ENCODE measurements around the gene TGIF1.
"Not testable (repeated sequence)": the region's sequence is repeated elsewhere in the genome, so short reads cannot be mapped to it uniquely, and the experiment has no call there.

Gene TGIF1

DNA sequence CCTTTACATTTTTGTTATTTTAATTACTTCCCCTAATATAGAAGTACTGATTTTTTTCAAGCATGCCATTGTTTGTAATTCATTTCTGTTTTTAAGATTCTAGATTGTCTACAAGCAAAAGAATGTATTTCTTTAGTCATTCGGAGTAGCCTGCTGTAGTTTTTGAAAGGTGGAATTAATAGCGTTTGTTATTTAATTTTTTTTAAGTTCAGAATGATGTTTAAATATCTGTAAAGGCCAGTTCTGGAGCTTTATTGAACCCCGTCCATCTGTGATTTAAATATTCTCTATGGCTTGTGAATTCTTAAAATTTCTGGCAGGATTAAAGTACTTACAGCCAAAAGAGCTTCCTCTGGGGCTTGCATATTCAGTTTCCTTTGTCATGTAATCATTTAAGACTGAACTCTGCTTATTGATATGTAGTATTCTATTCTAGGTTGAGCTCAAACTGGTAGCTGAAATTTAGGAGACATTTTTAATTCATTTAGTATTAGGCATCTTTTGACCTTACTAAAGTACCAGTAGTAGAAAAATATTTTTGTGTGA is 5.2 kb downstream of the TGIF1 start:
- in situ Hi-C loops (cut with MboI; ENCODE audit: low sequenced_read_pairs) = no loop called here

DNA sequence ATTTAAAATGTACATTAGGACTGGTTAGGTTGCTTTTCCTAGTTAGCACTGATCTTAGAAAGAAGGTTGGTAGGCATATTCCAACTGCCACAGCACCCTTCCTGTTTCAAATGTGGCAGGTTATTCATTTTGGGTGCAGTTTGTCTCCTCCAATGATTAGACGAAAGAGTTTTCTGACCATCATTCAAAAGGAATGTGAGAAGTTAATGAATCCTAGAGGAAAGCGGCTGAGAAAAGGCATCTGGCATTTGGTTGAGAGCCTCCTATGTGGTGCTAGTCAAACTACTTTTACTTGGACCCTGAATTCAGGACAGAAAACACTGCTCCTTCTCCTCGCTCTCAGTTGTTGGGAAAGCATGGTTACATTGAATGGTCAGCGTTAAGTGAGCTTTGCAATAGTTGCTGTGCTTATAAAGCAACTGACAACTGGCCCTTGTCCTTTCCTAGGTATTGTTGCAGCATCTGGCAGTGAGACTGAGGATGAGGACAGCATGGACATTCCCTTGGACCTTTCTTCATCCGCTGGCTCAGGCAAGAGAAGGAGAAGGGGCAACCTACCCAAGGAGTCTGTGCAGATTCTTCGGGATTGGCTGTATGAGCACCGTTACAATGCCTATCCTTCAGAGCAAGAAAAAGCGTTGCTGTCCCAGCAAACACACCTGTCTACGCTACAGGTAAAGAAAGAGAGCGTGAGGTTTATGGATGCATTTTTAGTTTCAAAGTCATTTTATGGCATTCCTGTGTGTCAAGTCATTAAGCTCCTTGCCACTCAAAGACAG is 6.1 kb downstream of the TGIF1 start:
- in situ Hi-C loops (cut with MboI; ENCODE audit: low sequenced_read_pairs) = no loop called here

DNA sequence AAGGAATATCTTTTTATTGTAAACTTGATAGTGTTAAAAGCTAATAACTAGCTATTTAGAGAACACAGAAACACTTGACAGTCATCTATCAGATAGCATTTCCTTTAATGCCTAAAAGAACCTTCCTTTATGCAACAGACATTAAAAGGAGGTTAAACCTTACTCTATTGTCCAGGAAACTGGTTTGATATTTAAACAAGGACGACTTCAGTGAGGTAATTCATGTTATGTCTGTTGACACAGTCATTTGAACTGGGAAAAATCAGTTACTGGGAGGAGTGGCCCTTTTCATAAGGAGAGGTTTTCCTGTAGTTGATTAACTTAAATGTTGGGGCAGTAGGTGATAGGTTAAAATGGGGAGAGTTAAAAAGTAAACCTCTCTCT is 6.7 kb downstream of the TGIF1 start:
- in situ Hi-C loops (cut with MboI; ENCODE audit: low sequenced_read_pairs) = no loop called here

DNA sequence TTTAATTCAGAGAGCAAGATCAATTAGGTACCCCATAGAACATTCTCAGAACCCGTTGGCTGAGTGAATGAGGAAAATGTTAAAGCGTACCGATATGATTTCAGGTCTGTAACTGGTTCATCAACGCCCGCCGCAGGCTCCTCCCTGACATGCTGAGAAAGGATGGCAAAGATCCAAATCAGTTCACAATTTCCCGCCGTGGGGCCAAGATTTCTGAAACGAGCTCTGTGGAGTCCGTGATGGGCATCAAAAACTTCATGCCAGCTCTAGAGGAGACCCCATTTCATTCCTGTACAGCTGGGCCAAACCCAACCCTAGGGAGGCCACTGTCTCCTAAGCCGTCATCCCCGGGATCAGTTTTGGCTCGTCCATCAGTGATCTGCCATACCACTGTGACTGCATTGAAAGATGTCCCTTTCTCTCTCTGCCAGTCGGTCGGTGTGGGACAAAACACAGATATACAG is 7.3 kb downstream of the TGIF1 start:
- in situ Hi-C loops (cut with MboI; ENCODE audit: low sequenced_read_pairs) = no loop called here

DNA sequence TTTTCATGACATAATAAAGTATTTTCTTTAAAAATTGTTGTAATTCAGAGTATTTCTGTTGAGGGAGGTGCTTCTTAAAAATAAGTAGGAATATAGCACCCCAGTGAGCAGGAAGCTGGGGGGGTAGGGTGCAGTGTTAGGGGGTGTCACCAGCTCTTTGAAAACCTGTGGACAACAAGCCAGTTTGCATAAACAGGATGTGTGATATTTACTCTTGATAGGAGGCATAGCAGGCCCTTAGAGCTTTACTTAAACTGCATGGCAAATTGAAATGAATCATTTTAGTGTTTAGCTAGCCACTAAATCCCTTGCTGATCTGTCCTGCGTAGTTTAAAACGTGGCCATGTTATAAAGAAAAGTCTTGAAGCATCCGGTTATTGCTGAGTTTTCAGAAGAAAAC is 8.4 kb downstream of the TGIF1 start:
- in situ Hi-C loops (cut with MboI; ENCODE audit: low sequenced_read_pairs) = no loop called here

DNA sequence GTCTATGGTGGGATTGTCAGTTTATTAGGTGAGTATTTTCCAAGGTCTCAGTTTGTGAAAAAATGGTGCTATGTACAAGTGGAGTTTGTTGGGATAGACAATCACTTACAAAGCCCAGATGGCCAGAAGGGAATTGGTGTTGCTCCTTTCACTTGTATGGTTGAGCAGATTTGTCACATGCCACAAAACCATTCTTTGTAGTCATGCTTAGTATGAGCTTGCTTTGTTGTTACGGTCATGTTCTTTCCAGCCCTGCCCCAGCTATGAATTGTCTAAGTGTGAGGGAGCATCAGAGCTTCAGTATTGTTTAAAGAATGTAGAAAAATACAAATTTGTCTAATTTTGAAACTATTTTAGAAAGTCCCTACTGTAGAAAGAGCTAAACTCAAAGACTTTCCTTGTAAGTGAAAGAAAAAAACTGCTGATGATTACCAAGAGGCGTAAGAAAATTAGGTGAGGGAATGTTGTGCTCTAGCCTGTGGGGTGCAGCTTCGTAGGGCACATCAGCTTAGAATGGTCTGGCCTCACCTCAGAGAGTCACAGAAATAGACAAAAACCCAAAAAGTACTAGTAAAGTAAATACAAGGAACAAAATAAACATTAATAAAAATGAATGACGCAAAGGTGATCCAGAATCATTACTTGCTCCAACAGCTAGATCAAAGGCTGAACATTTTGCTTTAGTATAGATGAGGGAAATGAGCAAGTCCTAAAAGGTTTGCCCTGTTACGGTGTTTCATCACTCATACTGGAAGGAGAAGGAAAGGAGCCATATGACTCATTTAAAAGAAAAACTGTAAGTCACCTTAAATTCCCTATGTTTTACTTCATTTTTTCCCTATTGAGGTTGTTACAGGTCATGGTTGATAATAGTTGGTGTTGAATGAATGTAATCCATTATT is 9.2 kb downstream of the TGIF1 start:
- in situ Hi-C loops (cut with MboI; ENCODE audit: low sequenced_read_pairs) = no loop called here

DNA sequence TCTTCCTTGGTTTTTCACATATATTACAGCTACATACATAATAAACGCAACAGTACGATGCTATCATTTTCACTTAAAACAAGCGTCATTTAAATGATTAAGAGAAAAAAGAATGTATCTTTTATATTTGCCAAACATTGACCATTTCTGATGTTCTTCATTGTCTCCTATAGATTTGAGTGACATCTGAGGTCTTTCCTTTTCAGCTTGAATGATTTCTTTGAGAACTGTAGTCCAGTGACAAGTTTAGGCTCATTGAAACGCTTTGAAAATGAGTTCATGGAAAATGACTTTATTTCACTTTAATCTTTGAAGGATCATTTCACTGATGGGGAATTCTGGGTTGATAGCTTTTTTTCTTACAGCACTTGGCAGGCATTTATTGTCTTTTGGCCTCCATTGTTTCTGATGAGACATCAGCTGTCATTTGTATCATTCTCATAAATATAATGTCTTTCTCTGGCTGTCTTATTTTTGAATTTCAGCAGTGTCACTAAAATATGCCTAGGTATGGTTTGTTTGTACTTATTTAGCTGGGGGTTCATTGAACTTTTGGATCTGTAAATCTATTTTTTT is 10.9 kb downstream of the TGIF1 start:
- in situ Hi-C loops (cut with MboI; ENCODE audit: low sequenced_read_pairs) = no loop called here

DNA sequence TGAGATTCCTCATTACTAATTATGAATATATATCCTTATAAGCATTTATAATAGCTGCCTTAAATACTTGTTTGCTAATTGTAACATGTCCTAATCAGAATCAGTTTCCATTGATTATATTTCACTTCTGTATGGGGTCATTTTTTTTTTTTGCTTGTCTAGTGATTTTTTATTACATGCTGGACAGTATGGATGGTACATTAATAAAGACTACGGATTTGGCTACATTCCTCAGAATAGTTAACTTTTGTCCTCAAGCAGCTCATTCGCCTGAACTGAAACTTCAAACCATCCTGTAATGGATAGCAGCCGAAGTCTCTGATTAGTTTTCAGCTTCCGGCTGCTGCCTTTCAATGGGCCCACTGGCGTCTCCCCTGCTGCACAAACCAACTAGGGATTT is 11.7 kb downstream of the TGIF1 start:
- in situ Hi-C loops (cut with MboI; ENCODE audit: low sequenced_read_pairs) = no loop called here

DNA sequence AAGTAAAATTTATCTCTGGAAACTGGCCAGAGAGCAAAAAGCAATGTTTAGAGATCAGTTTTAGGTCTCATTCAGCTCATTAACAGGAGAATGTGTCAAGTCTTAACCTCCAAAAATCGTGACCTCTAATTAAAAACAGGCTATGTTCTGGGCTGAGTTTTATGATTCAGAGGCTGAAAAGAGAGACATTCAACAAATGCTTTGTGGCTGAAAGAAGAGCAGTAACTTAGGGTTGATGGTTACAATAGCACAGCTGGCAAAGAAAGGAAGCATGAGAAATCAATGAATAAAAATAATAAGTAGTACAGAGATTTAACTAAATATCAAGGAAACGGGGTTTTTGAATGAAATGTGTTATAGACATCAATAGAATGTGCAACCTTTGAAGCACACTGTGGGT is 13.1 kb downstream of the TGIF1 start:
- in situ Hi-C loops (cut with MboI; ENCODE audit: low sequenced_read_pairs) = no loop called here

DNA sequence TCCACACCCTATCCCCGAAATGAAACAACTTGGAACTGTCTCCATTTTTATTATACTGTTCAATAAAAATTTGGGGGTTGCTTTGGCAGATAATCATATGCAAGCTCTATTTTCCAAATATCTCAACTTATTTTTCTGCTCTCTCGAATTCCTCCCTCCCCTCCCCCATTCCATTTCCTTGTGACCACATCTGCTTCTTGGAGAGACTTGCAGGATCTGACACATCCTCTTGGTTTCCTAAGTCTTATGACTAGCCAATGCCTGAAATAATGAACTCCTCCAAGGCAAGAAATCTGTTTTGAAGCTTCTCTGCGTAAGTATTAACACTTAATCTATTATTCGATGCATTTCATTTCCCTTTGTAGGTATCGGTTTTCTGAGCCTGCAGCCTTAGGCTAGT is 16.1 kb downstream of the TGIF1 start:
- in situ Hi-C loops (cut with MboI; ENCODE audit: low sequenced_read_pairs) = no loop called here

DNA sequence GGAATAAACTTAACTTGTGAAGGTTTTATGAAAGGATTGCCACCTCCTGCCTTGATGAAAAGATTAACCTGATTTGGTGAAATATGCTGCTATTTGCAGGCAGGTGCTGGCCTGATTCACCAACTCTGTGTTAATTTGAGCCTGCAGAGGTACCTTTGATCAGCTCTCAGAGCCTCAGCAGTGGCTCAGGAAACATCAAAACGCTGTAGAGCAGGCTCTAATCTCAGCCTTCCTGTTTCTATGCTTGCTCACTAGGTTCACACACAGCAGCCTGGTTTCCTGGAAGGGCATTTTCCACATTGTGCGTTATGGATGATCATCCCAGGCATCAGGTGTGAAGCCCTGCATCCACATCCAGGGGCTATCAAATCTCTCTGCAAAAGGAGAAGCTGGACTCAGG is 16.9 kb downstream of the TGIF1 start:
- in situ Hi-C loops (cut with MboI; ENCODE audit: low sequenced_read_pairs) = no loop called here

DNA sequence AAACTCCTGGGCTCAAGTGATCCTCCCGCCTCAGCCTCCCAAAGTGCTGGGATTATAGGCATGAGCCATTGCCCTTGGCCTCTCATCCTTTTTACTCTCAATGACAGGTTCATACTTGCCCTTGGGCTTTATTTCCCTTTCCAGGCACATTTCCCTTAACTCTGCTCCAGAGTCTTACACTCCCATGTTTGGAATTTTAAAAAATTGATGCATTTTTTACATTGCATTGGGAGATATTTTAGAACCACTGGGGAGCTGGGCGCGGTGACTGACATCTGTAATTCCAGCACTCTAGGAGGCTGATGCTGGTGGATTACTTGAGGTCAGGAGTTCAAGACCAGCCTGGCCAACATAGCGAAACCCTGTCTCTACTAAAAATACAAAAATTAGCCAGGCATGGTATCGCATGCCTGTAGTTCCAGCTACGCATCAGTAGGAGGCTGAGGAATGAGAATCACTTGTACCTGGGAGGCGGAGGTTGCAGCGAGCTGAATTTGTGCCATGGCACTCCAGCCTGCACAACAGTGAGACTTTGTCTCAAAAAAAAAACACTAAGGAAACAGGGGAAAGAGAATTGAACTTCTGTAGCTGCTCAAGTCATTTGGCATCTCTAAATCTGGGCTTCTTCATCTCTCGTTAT is 18.2 kb downstream of the TGIF1 start:
- in situ Hi-C loops (cut with MboI; ENCODE audit: low sequenced_read_pairs) = no loop called here

DNA sequence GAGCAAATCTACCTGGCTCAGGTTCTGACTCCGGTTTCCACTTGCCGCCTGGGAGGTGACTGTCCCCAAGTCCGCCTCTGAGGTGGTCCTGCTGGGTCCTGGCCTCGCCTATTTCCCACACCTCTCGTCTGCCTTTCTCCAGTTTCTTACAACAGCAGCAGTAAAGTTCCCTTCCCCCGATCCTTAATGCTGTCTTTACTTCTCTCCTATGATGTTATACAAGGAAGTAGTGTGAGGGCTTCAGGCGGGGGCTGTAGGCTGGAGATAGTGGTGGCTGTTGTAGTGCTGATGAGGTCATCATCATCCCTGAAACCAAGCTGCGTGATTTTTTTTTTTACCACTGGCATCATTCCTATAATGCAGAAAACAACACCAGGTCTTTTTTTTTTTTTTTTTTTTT is 18.9 kb downstream of the TGIF1 start:
- in situ Hi-C loops (cut with MboI; ENCODE audit: low sequenced_read_pairs) = no loop called here

DNA sequence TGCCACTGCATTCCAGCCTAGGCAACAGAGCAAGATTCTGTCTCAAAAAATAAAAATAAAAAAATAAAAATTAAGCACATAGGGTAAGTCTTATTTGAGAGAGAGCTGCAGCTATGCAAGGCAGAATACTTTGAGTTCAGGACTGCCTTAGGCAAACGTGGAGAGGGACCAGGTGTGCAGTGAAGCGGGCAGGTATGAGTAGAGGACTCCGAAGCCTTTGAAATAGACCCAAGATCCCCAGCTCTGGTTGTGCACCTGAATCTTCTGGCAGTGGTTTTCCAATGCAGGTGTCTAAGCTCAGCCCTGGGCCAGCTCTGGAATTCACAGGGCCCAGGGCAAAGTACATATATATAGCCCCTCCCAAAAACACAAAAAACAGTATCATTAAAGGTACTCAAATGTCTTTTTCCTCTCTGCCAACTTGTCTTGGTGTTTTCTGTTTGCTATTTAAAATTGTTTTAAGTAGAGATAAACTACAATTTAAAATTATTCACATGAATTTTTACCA is 21.2 kb downstream of the TGIF1 start:
- in situ Hi-C loops (cut with MboI; ENCODE audit: low sequenced_read_pairs) = no loop called here

DNA sequence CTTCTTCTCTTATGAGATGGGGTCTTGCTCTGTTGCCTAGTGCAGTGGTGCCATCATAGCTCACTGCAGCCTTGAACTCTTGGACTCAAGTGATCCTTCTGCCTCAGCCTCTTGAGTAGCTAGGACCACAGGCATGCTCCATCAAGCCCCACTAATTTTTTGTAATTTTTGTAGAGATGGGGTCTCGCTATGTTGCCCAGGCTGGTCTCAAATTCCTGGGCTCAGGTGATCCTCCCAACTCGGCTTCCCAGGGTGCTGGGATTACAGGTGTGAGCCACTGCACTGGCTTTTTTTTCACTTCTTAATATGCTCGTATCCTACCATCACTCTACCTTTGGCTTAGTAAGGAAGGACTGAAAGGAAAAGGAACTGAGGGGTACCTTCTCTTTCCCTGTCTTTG is 22.1 kb downstream of the TGIF1 start:
- in situ Hi-C loops (cut with MboI; ENCODE audit: low sequenced_read_pairs) = not testable (repeated sequence)

DNA sequence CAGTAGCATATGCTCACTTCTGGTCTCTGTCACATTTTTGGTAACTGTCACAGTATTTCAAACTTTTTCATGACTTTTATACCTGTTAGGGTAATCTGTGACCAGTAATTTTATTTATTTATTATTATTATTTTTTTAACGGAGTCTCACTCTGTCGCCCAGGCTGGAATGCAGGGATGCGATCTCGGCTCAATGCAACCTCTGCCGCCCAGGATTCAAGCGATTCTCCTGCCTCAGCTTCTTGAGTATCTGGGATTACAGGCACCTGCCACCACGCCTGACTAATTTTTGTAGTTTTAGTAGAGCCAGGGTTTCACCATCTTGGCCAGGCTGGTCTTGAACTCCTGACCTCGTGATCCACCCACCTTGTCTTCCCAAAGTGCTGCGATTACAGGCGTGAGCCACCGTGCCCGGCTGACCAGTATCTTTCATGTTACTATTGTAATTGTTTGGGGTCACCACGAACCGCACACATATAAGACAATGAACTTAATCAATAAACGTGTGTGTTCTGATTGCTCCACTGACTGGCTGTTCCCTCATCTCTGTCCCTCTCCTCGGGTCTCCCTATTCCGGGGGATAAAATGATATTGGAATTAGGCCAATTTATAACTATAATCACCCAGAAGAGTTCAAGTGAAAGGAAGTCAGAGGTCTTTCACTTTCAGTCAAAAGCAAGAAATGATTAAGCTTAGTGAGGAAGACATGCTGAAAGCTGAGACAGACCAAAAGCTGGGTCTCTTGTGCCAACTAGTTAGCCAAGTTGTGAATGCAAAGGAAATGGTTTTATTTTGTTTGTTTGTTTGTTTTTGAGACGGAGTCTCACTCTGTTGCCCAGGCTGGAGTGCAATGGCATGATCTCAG is 22.9 kb downstream of the TGIF1 start:
- in situ Hi-C loops (cut with MboI; ENCODE audit: low sequenced_read_pairs) = no loop called here

DNA sequence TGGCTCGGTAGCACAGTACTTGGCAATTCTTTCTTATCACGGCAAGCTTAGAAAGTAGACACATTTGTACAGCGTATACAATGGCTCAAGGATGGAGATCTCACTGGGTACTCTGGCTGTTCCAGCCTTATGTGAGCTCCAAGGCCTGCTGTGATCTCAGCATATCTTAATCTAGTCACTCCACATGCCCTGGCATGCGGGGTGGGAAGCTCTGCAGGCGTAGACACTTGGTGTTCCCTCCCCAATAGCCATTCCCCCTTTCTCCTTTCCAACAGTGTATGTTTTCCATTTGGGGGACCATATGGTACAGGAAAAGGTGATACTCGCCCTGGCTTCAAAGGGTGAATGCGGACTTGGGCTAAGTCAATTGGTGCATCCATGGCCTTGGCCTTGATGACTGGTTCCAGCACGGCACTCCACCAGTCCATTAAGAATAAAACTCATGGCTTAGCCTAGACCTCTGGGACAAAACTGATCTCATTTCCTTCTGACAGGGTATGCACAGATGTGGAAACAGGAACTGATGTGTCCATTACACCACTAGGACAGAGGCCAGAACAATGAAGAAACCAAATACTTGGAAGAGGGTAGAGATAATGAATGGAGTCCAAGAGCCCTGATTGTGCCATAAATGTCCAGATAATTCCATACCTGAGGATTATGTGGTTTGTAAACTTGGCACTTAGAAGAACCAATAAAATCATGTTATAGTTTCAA is 28.4 kb downstream of the TGIF1 start:
- in situ Hi-C loops (cut with MboI; ENCODE audit: low sequenced_read_pairs) = no loop called here

DNA sequence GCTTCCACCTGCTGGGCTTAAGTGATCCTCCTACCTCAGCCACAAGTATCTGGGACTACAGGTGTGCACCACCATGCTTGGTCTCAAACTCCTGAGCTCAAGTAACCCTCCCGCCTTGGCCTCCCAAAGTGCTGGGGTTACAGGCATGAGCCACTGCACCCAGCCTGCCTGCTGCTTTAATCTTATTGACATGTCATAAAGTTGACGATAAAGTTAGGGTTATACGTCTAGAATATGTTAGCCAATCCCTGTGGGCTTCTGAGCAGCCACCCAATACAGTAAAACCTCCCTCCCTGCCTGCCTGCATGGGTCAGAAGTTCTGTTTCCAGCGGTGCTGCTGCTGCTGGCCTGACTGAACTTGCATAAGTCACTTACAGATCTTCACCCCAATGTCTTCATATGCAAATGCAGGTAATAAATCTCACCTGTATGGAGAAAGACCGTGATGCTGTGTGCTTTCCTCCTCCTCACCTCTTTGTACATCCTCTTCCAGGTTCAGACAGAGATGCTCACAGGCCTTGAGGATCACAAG is 30.1 kb downstream of the TGIF1 start:
- in situ Hi-C loops (cut with MboI; ENCODE audit: low sequenced_read_pairs) = no loop called here

All from hTERT RPE-1 (cell line).